Measurements from ENCODE around the gene CEBPA. TPM values are rescaled to one million over a fixed set of nuclear protein-coding genes. Genes with fewer than 3 reads are reported as not detected.
A peak's percentile ranks its signal among the peaks of the same experiment; 100 is the strongest.

CEBPA gene
- total and polyA plus RNA-seq, 2 experiments from 2014 or later, result 103 to 151 TPM

- Histone ChIP-seq H4K20me1 (ENCODE audit: insufficient read depth, poor library complexity, severe bottlenecking) (peaks cover 15% of the 10 kb centered on the region), H3K9me2 (replicated peaks; ENCODE audit: insufficient read depth) (no peaks in the 10 kb centered on the region), H3K4me1 (ENCODE audit: insufficient read depth) (peaks cover 30% of the 10 kb centered on the region), H2AFZ (no peak overlapping the region), H3K4me2 (peak overlapping the region; percentile 95), H3K79me2 (peaks cover 35% of the 10 kb centered on the region), H3K36me3 (replicated peaks; ENCODE audit: insufficient read depth, low read depth) (no peaks in the 10 kb centered on the region), H3K9me3 (ENCODE audit: low read depth) (no peaks in the 10 kb centered on the region), H3K4me3 (peak overlapping the region; percentile 95), H3K27ac (peak overlapping the region; percentile 100), H3K27me3 (peaks cover 2% of the 10 kb centered on the region)
- TF ChIP-seq EZH2phosphoT487 (IDR thresholded peaks at IDR 0.05; ENCODE audit: low read depth, severe bottlenecking, unreplicated experiment) (no peak), CTCF (IDR thresholded peaks at IDR 0.05; ENCODE audit: poor library complexity) (no peak), EZH2 (IDR thresholded peaks at IDR 0.05; ENCODE audit: borderline replicate concordance) (no peak)
- WGBS (ENCODE audit: low lambda C conversion rate, missing lambda C conversion rate), result 48% methylated on average over 33 of the region's 33 CpGs
- peak; percentile 31 for DNase-seq (ENCODE audit: low spot score)
Measured at GRCh38 chr19:33303791-33304345, 1.5 kb upstream of the CEBPA start.

DNA sequence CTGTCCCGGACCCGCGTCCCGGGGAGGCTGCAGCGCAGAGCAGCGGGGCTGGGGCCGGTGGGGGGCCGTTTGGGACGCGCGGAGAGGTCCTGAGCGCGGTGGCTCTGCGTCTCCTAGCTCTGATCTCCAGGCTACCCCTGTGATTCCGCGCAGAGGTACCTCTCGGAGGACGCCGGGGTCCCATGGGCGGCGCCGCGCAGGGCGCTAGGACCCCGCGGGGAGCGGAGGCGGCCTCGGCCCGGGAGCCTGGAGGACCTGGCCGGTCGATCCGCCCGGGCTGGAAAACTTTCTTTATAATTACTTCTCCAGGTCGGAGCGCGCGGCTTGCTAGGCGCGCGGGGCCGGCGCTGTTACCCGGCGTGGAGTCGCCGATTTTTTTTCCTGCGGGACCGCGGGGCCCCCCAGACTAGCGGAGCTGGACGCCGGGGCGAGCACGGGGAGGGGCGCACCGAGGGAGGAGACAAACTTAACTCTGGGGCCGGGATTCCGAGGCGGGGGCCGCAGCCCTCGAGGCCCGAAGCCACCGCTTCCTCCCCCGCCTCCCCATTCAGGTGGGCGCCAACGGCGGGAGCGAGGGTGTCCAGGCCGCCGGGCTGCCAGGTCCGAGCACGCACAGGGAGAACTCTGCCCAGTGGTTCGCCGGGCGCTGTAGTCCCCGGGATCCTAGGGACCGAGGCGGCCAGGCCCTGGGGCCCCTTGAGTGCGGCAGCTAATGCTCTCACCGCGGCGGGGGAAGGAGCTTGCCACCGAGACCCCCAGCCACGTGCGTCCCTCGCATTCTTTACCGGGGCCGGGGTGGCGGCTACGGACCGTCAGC is 848 bp upstream of the CEBPA start:
- peak overlapping the region; percentile 95 for H3K4me2 ChIP-seq
- no peaks in the 10 kb centered on the region for H3K36me3 ChIP-seq (replicated peaks; ENCODE audit: insufficient read depth, low read depth)
- DNase-seq (ENCODE audit: low spot score), result peak; percentile 84
- H3K9me2 ChIP-seq (replicated peaks; ENCODE audit: insufficient read depth), result no peaks in the 10 kb centered on the region
- H4K20me1 ChIP-seq (ENCODE audit: insufficient read depth, poor library complexity, severe bottlenecking), result peaks cover 15% of the 10 kb centered on the region
- 4% methylated on average over 46 of the region's 92 CpGs for WGBS (ENCODE audit: low lambda C conversion rate, missing lambda C conversion rate)
- peaks cover 35% of the 10 kb centered on the region for H3K79me2 ChIP-seq
- H3K27ac ChIP-seq, result peak overlapping the region; percentile 100
- H3K4me3 ChIP-seq, result peak overlapping the region; percentile 95
- H2AFZ ChIP-seq, result peak overlapping the region; percentile 93
- no peak for TF ChIP-seq EZH2phosphoT487 (IDR thresholded peaks at IDR 0.05; ENCODE audit: low read depth, severe bottlenecking, unreplicated experiment)
- no peak for TF ChIP-seq EZH2 (IDR thresholded peaks at IDR 0.05; ENCODE audit: borderline replicate concordance)
- TF ChIP-seq CTCF (IDR thresholded peaks at IDR 0.05; ENCODE audit: poor library complexity), result no peak
- H3K9me3 ChIP-seq (ENCODE audit: low read depth), result no peaks in the 10 kb centered on the region
- H3K27me3 ChIP-seq, result peaks cover 2% of the 10 kb centered on the region
- H3K4me1 ChIP-seq (ENCODE audit: insufficient read depth), result peaks cover 35% of the 10 kb centered on the region

DNA sequence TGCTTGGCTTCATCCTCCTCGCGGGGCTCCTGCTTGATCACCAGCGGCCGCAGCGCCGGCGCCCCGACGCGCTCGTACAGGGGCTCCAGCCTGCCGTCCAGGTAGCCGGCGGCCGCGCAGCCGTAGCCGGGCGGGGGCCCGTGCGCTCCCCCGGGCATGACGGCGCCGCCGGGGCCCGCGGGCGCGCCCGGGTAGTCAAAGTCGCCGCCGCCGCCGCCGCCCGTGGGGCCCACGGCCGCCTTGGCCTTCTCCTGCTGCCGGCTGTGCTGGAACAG is 497 bp downstream of the CEBPA start:
- H3K79me2 ChIP-seq, result peaks cover 35% of the 10 kb centered on the region
- H3K27me3 ChIP-seq, result peaks cover 2% of the 10 kb centered on the region
- DNase-seq (ENCODE audit: low spot score), result no peak
- no peaks in the 10 kb centered on the region for H3K36me3 ChIP-seq (replicated peaks; ENCODE audit: insufficient read depth, low read depth)
- WGBS (ENCODE audit: low lambda C conversion rate, missing lambda C conversion rate), result 2% methylated on average over 23 of the region's 41 CpGs
- peaks cover 15% of the 10 kb centered on the region for H4K20me1 ChIP-seq (ENCODE audit: insufficient read depth, poor library complexity, severe bottlenecking)
- H3K27ac ChIP-seq, result peak overlapping the region; percentile 86
- H3K9me3 ChIP-seq (ENCODE audit: low read depth), result no peaks in the 10 kb centered on the region
- peaks cover 47% of the 10 kb centered on the region for H3K4me1 ChIP-seq (ENCODE audit: insufficient read depth)
- no peaks in the 10 kb centered on the region for H3K9me2 ChIP-seq (replicated peaks; ENCODE audit: insufficient read depth)
- H3K4me2 ChIP-seq, result peak overlapping the region; percentile 95
- peak overlapping the region; percentile 46 for H2AFZ ChIP-seq
- peak overlapping the region; percentile 49 for H3K4me3 ChIP-seq
- TF ChIP-seq EZH2phosphoT487 (IDR thresholded peaks at IDR 0.05; ENCODE audit: low read depth, severe bottlenecking, unreplicated experiment), result no peak

- WGBS (ENCODE audit: low lambda C conversion rate, missing lambda C conversion rate), result 3% methylated on average over 55 of the region's 91 CpGs
Measured at GRCh38 chr19:33301144-33301899, 1.0 kb downstream of the CEBPA start.

More at GRCh38 chr19:33301144-33301899, 1.0 kb downstream of the CEBPA start:
- Histone ChIP-seq H3K79me2 (peaks cover 35% of the 10 kb centered on the region), H3K27ac (peak overlapping the region; percentile 86), H3K4me3 (peak overlapping the region; percentile 49), H3K36me3 (replicated peaks; ENCODE audit: insufficient read depth, low read depth) (no peaks in the 10 kb centered on the region), H3K4me1 (ENCODE audit: insufficient read depth) (peaks cover 52% of the 10 kb centered on the region), H3K4me2 (peak overlapping the region; percentile 95), H3K27me3 (peaks cover 2% of the 10 kb centered on the region), H2AFZ (no peak overlapping the region), H4K20me1 (ENCODE audit: insufficient read depth, poor library complexity, severe bottlenecking) (peaks cover 15% of the 10 kb centered on the region), H3K9me3 (ENCODE audit: low read depth) (no peaks in the 10 kb centered on the region), H3K9me2 (replicated peaks; ENCODE audit: insufficient read depth) (no peaks in the 10 kb centered on the region)
- TF ChIP-seq CTCF (IDR thresholded peaks at IDR 0.05; ENCODE audit: poor library complexity) (no peak), EZH2phosphoT487 (IDR thresholded peaks at IDR 0.05; ENCODE audit: low read depth, severe bottlenecking, unreplicated experiment) (peak; percentile 53), EZH2 (IDR thresholded peaks at IDR 0.05; ENCODE audit: borderline replicate concordance) (no peak)
- no peak for DNase-seq (ENCODE audit: low spot score)

All from hepatocyte (in vitro differentiated cells).